ENCODE measurements around the gene CIPC.

The CIPC gene

DNA sequence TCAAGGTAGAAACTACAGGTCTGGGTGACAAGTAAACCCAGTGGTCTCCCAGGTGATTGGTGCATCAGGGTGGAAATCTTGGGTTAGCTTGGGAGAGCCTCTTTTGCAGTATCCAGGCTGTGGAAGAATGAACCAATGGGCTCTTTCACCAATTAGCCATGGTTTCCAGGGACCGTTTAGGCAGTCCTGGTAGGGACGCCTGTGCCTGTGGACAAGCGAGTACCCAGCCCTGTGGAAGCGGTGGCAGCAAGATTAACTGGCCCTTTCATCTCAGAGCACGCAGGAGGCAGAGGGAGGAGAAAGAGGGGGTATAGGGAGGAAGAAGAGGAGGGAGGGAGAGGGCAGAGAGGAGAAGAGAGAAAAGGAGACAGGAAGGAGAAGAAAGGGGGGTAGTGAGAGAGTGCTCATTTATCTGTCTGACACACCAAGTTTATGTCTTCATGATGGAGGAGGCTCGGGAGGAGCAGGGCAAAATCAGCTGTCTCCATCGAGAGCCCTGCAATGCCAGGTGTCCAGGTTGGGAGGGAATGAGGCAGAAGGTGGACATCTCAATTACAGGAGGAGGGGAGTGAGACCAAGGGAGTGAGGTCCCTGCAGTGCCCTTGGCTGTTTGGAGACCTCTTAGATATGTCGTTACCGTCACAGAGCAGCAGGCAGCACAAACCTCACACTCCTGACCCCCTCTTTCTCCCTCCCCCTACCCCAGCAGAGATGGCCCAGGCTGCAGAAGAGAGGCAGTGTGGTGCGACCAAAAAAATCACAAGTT lies 48.1 kb downstream of the CIPC start:
- H3K27me3 ChIP-seq (ENCODE audit: insufficient read depth, poor library complexity, severe bottlenecking), result no peaks in the 10 kb centered on the region
- TF ChIP-seq GABPA (IDR thresholded peaks at IDR 0.05; ENCODE audit: low read depth) (no peak), POLR2AphosphoS5 (IDR thresholded peaks at IDR 0.05; ENCODE audit: low read depth) (no peak), SPI1 (IDR thresholded peaks at IDR 0.05; ENCODE audit: borderline replicate concordance, low read depth) (no peak)
- TF ChIP-seq, protein P1, sequence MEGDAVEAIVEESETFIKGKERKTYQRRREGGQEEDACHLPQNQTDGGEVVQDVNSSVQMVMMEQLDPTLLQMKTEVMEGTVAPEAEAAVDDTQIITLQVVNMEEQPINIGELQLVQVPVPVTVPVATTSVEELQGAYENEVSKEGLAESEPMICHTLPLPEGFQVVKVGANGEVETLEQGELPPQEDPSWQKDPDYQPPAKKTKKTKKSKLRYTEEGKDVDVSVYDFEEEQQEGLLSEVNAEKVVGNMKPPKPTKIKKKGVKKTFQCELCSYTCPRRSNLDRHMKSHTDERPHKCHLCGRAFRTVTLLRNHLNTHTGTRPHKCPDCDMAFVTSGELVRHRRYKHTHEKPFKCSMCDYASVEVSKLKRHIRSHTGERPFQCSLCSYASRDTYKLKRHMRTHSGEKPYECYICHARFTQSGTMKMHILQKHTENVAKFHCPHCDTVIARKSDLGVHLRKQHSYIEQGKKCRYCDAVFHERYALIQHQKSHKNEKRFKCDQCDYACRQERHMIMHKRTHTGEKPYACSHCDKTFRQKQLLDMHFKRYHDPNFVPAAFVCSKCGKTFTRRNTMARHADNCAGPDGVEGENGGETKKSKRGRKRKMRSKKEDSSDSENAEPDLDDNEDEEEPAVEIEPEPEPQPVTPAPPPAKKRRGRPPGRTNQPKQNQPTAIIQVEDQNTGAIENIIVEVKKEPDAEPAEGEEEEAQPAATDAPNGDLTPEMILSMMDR (IDR thresholded peaks at IDR 0.05; ENCODE audit: insufficient read depth, low read length), result no peak
- TF ChIP-seq, protein P2, sequence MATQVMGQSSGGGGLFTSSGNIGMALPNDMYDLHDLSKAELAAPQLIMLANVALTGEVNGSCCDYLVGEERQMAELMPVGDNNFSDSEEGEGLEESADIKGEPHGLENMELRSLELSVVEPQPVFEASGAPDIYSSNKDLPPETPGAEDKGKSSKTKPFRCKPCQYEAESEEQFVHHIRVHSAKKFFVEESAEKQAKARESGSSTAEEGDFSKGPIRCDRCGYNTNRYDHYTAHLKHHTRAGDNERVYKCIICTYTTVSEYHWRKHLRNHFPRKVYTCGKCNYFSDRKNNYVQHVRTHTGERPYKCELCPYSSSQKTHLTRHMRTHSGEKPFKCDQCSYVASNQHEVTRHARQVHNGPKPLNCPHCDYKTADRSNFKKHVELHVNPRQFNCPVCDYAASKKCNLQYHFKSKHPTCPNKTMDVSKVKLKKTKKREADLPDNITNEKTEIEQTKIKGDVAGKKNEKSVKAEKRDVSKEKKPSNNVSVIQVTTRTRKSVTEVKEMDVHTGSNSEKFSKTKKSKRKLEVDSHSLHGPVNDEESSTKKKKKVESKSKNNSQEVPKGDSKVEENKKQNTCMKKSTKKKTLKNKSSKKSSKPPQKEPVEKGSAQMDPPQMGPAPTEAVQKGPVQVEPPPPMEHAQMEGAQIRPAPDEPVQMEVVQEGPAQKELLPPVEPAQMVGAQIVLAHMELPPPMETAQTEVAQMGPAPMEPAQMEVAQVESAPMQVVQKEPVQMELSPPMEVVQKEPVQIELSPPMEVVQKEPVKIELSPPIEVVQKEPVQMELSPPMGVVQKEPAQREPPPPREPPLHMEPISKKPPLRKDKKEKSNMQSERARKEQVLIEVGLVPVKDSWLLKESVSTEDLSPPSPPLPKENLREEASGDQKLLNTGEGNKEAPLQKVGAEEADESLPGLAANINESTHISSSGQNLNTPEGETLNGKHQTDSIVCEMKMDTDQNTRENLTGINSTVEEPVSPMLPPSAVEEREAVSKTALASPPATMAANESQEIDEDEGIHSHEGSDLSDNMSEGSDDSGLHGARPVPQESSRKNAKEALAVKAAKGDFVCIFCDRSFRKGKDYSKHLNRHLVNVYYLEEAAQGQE (IDR thresholded peaks at IDR 0.05; ENCODE audit: insufficient replicate concordance, low read depth), result no peak

DNA sequence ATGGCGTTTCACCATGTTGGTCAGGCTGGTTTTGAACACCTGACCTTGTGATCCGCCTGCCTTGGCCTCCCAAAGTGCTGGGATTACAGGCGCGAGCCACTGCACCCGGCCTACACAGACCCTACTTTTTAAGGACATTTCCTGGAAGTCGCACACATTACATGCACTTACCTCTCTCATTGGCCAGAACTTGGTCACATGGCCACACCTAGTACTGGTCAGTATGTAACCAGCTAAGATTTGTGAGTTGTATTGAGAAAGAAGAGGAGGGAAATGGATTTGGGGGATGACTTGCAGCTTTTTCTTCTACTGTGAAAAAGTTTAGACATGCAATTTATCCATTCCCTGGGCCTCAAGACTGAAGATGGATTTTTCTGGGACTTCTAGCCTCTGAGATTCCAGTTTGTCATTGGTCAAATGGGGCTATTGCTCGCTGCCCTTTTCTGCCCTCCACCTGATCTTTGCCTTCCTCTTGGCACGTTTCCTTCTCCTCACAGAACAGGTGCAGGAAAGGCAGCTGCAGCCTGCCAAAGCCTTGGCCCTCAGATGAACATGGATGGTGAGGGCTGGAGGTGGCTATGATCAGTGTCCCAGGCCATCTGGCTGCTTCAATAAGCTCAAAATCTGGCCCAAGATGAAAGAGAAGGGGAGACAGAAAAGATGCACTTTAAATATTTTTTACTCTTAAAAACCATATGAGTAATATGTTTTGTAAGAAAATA lies 50.6 kb downstream of the CIPC start:
- no peaks in the 10 kb centered on the region for H3K27me3 ChIP-seq (ENCODE audit: insufficient read depth, poor library complexity, severe bottlenecking)
- no peak overlapping the region for H3K4me3 ChIP-seq (replicated peaks; ENCODE audit: insufficient read depth, low read length)
- no peak for DNase-seq (ENCODE audit: low read depth in 1 of 2, low spot score in 1 of 2)
- TF ChIP-seq, protein P1 (IDR thresholded peaks at IDR 0.05; ENCODE audit: insufficient read depth, low read length), result no peak
- H3K27ac ChIP-seq (replicated peaks), result no peak overlapping the region

More for the DNA sequence above, 48.1 kb downstream of the CIPC start:
- no peak for DNase-seq (ENCODE audit: low read depth in 1 of 2, low spot score in 1 of 2)
- Histone ChIP-seq H3K27ac (replicated peaks) (no peak overlapping the region), H3K4me3 (replicated peaks; ENCODE audit: insufficient read depth, low read length) (no peak overlapping the region)

DNA sequence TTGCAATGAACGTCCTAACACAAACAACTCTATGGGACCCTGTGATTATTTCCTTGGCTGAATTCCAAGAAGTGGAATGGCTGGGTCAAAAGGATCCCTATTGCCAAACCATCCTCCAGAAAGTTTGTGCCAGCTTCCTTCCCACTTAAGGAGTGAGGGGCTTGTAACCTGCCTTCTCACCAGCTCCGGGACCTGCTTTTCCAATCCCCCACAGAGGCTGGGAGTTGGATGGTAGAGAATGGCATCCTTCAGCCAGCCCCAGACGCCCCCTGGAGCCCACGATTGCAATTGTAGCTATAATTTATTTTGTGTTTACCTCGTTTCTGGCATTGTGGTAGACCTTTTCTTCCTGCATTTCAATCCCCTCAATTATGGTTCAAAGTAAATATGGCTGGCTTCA lies 53.2 kb downstream of the CIPC start:
- no peaks in the 10 kb centered on the region for H3K27me3 ChIP-seq (ENCODE audit: insufficient read depth, poor library complexity, severe bottlenecking)
- TF ChIP-seq, protein P2 (IDR thresholded peaks at IDR 0.05; ENCODE audit: insufficient replicate concordance, low read depth), result no peak
- TF ChIP-seq SPI1 (IDR thresholded peaks at IDR 0.05; ENCODE audit: borderline replicate concordance, low read depth) (no peak), POLR2AphosphoS5 (IDR thresholded peaks at IDR 0.05; ENCODE audit: low read depth) (no peak), GABPA (IDR thresholded peaks at IDR 0.05; ENCODE audit: low read depth) (no peak)
- TF ChIP-seq, protein P1 (IDR thresholded peaks at IDR 0.05; ENCODE audit: insufficient read depth, low read length), result no peak
- no peak overlapping the region for H3K27ac ChIP-seq (replicated peaks)
- H3K4me3 ChIP-seq (replicated peaks; ENCODE audit: insufficient read depth, low read length), result no peak overlapping the region
- no peak for DNase-seq (ENCODE audit: low read depth in 1 of 2, low spot score in 1 of 2)

Data from HL-60 (cell line).